AG08396 (cell line): ENCODE data around the gene HUS1.
A peak's percentile ranks its signal among the peaks of the same experiment; 100 is the strongest.

ENCODE experiments used
- DNase-seq: peaks from one replicate; pipeline ENCODE4 v3.0.0; 2012; ENCODE audit warnings: low spot score, mixed read lengths

The HUS1 gene

DNA sequence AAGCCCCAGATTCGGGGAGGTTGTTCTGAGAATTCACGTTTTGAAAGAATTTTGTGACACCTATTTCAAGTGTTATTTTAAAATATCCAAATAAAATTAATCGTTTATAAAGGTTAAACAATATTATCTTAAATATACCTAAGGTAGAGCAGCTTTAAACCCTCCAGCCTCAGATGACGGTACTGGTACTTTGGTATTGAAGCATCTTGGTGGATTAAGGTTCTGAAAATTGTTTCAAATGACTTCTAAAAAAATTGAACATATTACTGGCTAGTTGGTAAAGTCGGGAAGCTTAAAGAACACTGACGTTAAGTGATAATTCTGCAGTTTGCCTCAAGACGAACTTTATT, 392 bp upstream of the HUS1 start:
- no peak for DNase-seq

DNA sequence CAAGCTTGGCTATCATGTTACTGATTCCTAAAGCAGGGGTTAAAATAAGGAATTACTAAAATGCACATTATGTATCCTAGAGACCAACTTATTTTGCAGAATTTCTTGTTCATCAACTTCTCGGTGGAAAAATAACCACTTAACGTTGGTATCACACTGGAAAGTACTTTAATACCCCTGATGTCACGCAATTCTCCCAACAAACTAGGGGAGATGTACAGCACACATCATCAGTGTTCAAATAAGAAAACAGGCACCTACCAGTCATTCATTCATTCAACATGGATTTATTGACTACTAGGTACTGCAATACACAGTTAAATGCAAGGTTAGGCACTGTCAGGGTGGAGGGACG, 648 bp downstream of the HUS1 start:
- no peak for DNase-seq

DNA sequence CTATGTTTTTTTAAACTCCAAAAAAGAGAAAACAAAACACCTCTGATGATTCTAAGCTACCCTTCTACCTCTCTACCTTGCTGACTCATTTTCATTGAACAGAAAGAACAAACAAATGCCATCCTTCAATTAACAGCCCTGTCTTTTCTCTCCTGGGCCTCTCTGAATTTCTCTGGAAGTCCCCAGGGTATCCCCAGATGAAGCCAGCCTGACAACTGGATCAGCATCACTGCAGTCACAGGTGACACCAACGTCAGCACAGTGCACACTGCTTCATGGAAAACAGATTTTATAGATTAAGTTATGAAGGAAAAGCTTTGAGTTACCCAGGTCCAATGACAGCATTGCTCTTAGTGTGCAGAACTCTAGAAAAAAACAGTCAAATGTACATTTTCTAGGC, 5.7 kb downstream of the HUS1 start:
- DNase-seq: no peak

DNA sequence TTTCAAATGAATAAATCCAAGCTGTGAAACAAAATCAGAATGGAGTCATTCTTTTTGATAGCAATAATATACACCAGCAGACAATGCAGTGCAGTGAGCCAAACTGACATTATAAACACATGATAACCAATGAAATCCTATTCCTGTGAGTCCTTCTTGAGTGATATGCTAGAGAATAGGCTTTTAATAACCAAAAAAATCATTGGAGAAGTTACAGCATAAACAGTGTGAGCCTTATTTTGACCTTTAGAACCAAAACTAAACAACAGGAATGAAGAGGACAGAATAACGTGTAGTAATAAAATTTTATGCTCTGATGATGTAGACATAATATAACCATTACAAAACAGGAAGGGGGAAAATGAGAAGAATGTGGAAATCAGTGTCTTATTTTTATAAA, 8.7 kb downstream of the HUS1 start:
- DNase-seq: no peak

DNA sequence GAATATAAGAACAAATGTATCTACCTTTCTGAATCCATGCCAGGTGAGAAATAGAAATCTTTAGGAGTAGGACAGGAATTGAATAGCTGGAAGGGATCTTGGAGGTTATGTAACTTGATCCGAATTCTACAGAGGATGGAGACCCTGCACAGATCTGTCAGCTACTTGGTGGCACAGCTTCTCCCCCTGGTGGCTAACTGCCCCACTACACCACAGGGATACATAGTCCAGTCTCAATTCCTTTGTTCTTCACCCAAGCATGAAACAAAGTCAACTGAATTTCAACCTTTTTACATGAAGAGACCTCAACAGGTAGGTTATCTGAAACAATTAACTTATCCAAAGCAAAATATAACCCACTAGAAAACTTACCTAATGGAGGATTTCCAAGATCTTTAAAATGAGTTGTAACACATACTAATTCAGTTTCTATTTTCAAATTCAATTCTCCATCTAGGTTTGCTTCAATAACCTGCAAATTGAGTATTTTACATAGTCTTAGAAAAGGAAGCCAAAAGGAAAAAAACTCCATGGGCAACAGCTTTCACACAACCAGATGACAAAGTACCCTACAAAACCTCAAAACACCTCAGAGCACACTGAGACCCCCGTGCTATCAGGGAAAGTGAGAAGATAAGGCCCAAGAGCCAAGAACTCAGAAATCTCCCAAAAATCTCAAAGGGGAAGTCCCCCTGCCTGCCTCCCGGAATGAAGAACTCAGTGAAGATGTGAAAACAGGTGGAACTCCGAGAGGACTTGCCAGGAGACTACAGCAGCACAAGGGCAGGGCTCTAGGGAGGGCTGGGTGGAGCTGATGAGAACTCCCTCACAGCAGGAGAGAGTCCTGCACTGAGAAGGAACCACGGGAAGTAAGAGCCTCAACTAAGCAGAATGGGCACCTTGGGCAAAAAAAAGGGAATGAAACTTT, 10.3 kb downstream of the HUS1 start:
- peak; percentile 74 for DNase-seq

DNA sequence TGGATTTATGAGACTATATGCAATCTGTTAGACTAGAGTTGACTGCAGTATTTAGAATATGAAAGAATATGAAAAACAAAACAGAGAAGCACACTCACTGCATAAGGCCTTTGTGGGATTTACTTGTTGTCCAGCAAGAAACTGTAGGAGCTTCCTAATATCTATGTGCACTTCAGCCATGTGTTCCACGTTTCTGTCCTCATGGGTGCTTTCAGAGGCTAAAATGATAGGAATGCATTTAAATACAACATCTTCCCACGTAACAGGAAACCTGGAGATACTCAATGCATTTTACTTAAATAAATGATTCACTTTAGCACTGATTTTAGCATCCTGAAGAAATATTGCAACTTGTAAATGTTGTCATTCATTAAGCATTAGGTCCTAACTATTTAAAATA, 11.7 kb downstream of the HUS1 start:
- no peak for DNase-seq

DNA sequence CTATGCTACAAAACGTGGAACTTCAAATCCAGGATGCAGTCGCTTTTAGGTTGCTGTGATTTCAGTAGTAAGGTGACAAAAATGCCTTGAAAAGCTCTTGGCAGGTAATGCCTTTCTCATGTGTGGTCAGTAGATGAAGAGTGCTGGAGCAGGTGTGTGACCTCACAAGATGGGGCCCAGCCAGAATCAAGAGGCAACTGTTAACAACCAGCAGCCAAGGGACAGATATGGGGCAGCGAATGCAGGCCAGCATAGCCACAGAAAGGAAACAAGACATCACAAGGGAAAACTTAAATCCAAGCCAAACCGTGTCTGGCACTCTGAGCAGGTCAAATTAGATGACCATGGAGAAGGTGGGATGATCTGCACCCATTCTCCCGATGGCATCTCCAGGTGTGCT, 12.3 kb downstream of the HUS1 start:
- DNase-seq: no peak

DNA sequence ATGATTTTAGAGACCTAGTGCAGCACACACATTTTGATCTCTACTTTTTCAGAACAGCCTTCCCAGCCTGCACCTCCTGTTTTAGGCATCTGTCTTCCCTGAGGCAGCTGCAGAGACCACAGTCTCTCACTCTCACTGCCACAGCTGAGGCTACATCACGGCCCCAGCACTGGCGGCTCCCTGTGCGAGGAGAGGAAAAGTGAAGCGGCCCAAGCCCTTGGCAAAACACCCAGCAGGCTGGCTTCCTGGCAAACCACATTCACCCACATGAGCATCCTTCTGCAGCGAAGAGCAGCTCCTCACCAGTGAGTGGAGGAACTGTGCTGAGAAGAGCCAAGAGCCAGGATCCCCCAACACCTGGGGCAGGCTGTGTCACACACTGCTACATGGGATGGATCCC, 14.0 kb downstream of the HUS1 start:
- DNase-seq: no peak

DNA sequence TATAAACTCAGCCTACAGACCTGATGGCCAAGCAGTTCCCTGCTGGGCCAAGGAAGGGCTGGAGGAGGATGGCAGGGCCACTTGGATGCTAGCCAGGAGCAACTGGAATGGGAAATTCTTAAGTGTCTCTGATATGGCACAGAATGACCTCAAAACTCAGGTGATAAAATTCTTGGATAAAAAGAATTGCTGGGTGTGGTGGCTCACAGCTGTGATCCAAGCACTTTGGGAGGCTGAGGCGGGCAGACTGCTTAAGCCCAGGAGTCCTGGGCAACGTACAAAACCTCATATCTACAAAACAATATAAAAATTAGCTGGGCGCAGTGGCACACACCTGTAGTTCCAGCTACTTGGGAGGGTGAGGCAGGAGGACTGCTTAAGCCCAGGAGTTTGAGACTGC, 17.2 kb downstream of the HUS1 start:
- DNase-seq: no peak

DNA sequence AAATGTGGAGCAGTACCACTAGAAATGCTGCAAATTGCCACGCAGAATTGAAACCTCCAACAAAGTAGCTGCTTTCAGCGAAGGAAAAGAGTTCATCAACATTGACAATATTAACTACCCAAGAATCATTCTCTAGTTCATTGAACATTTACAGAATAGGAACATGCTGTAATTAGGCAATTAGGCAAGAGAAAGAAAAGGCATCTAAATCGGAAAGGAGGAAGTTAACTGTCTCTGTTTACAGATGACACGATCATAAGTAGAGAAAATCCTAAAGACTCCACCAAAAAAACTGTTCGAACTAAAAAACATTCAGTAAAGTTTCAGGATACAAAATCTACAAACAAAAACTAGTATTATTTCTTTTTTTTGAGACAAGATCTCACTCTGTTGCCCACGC, 22.3 kb downstream of the HUS1 start:
- DNase-seq: no peak

DNA sequence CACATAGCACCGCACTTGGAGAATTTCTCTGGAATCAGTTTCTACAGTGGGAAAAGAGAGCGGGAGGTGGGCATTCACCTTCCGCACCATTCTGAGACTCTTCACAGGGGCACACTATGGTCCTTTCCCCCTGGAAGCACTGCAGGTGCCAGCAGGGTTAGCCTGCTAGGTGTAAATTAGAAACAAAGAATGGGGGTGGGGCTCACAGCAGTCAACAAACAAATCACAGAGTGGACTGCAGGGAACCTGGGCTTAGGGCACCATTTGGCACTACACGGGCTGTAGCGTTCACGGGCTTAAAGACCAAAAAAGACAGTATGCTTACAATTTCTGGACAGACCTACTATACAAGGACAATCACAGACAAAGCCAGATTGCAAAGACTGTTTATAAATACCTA, 23.2 kb downstream of the HUS1 start:
- DNase-seq: no peak

DNA sequence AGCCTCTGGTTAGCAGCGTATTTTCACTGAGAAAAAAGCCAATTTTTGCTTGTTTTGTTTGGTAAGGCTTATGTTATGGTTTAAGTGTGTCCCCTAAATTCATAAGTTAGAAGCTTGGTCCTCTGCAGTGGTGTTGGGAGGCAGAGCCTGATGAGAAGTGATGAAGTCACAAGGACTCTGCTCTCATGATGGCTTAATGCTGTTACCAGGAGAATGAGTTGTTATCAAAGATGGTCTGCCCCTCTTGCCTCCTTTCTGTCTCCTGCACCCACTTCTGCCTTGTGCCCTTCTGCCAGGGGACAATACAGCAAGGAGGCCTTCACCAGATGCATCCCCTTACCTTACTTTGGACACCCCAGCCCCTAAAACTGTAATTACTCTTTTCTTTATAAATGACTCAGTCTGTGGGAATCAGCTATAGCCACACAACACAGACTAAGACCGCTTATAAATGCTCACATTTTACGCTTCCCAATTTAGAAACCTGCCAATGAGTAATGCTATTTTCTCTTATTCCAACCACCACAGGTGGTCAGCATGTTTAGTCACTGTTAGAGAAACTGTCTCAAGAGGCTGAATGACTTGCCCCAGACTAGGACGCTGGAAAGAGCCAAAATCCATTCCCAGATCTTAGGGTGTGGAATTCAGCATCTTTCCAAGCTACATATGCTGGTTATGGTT, 25.0 kb downstream of the HUS1 start:
- DNase-seq: no peak

DNA sequence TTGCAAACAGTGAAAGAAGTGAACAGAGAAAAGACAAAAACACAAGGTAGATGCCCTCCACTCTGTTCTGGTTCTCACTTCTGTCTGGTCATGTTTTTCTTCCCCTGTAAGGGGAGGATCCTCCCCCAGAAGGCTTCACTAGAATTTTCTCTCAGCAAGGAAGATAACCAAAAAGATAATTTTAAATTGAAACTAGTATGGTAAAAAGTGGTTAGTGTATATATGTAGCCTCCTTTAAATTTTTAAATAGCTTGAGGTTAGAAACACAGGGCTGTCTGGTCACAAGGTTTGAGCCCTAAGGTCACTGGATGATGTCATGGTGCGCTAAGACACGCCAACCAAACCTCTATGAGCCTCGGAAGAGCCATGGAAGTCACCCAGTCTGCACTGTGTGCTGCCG, 25.6 kb downstream of the HUS1 start:
- no peak for DNase-seq

DNA sequence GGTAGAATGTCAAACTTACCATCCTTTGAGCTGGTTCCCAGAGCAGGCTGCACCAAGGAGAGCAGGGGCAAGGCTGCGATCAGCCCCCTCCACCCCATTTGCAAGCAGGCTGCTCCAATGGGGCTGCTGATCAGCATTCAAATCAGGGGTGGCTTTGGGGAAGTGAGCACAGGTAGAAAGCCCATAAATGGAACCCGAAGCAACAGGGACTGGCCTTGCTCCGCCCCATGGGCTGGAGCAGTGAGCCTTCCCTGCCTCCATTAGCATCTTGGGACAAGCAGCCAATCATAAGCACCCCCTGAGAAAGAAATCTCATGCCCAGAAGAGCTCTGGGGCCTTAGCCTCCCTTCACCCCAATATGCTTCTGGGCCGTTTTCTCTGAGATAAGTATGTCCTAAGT, 27.2 kb downstream of the HUS1 start:
- DNase-seq: no peak

DNA sequence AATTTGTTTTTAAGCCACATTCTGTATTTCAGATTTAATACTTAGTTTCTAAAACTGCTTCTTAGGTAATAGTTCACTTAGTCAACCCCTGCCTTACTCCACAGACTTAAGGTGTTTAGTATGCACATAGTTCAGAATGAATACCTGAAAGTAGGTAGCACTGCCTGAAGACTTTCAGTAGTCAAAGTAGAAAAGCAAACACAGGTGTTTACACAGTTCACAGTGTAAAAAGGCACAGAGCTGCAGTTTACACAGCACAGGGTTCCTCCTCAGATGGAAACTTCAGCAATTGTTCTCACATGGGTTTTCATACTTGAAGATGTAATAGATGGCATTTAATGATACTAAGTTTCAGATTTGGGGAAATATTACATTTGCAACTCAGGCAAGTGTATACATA, 28.0 kb downstream of the HUS1 start:
- DNase-seq: no peak

DNA sequence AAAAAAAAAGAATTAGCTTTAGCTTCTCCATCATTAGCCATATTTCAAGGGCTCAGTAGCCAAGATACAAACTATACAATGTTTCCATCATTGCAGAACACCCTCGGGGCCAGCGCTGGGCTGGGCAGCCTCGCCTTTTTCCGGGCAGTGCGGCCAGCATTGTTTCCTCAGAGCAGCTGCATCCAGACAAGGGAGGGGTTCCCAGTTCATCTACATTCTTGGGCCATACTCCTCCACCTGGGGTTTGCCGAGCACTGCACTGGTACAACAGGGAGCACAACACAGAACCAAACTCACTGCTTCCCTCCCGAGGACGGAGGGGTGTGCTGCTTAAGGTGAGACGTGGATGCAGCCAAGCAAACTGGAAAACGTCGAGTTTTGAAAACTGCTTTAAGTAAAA, 28.7 kb downstream of the HUS1 start:
- no peak for DNase-seq

DNA sequence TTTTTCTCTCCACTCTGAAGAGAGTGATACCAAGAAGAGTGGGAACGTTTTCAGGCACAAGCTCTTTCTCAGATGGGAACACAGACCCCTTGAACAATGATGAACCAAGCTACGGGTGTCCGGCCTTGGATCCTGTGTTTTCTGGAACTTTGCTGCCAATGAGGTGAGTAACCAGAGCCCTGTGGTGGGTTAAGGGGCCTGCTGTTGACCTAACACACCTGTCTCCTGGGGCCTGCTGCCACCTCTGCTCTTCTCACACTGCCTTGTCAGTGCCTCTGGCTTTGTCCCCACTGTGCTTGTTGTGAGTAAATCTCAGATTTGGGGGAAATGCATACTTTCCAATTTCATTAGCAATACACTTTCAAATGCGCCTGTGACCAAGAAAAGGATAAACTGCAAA, 29.7 kb downstream of the HUS1 start:
- DNase-seq: no peak

DNA sequence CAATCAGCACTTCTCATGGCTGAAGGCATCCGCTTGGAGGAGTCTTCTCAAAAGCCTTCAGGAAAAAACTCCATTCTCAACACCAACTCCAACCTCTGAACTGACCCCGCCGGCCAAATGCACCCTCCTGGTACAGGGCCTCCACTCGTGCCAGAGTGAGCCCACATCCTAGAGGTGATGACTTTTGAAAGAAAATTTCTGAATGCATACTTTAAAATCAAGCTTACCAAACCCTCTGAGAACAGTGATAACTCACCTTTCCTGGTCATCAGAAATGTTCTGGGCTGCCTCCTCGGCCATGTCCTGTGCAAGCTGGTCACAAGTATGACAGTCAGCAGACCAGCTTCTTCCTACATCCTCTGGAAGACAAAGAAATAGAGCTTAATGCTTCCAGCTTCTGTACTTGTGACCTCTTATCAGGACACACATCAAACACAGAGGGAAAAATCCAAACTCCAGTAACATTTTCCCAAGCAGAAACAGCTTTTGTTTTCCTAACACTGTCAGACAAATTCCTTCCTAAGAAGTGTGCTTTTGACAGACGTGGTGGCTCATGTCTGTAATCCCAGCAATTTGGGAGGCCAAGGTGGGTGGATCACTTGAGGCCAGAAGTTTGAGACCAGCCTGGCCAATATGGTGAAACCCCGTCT, 31.1 kb downstream of the HUS1 start, which contains the start of gene PKD1L1:
Gene PKD1L1, minus strand, starts transcription at position 326 of the 650 bp plus-strand sequence. Its CDS starts 26 bp downstream, at position 300.
- no peak for DNase-seq

DNA sequence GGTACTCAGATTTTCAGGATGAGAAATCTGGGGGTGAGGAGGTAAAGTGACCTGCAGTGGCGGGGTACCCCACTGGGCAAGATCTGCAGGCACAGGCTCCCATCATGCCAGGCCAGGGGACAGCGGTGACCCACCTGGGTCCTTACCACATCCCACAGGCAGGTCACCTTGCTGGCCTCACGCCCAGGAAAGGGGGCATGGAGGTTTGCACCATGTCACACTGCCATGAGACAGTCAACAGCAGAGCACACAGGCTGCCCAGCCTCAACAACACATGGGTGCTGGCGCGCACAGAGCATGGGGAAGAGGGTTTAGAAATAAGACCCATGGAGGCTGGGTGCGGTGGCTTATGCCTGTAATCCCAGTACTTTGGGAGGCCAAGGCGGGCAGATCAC, 32.1 kb downstream of the HUS1 start:
- no peak for DNase-seq

DNA sequence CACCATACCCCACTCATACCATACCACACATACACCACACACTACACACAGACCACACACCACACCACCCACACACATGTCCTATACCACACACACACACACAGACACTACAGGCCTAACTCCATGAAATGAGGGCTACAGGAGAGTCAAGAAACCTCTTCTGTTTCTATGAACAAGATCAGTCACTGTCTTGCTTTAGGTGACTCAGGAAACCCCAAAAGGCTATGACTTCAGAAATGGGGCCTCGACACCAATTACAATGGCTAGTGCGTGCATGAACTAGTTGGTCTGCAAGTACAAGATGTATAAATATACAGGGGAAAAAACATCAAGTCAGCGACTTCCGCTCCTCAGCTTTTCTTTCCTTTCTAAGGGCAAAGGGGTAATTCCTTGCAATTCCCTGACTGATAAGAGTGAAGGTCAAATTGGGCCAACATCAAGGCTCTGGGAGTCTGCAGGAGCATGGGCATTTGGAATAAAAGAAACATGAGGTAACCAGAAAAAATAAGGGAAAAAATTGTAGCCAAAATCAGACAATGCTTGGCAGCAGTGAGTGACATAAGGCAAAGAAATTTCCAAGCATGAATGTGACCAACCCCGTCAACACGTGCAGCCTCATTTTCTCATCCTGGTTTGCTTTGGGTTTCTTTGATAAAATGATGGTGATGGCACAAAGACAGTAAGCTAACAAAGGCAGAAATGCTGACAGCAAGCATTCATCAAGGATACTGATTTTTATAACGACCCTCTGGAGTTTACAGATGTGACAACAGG, 32.6 kb downstream of the HUS1 start:
- DNase-seq: no peak

DNA sequence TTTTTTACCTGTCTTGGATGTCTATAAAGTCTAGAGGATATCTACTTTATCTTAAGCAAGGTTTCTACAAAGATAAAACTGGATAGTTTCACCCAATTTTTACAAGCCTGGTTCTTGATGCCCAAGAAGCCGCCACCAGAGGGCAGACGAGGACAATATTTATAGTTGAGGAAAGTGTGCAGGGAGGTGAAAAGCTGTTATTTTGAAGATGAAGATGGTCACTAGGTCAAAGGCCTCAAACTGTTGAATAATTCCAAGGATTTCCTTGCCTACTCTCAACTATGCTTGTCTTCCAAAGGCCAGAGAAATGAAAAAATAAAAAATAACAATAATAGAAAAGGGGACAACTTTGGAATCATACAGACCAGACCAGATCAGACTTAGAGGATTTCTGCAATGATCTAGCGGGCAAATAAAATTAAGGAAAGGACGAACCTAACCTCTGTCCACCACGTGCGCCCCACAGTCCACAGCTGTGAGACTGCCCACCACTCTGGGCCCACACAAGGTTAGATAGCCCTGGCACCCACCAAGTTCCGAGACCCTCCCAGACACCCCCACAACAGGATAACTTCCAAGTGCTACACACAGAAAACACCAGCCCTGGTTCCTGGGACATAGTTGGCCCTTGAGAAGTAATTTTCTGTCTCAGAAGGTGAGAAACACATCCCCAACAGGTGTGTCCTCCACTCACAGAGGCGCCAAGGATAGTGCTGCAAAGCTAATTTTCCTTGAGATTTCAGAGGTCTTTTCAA, 34.0 kb downstream of the HUS1 start:
- DNase-seq: peak; percentile 53
